HEK293 (cell line): ENCODE data around the gene VASN.

ENCODE experiments used
- BCL11A ChIP-seq: fragments of 450-650 bp; formaldehyde crosslinking; IDR thresholded peaks from 2 replicates; pipeline ENCODE4 v1.5.1; 2016; ENCODE audit warnings: low read depth, missing biosample characterization, missing genetic modification characterization
- GFI1B ChIP-seq: fragments of 450-650 bp; formaldehyde crosslinking; IDR thresholded peaks from 2 replicates; pipeline ENCODE4 v1.5.1; 2016; ENCODE audit warnings: missing biosample characterization, missing genetic modification characterization
- GLI2 ChIP-seq: fragments of 450-650 bp; formaldehyde crosslinking; IDR thresholded peaks from 2 replicates; pipeline ENCODE4; 2017; ENCODE audit warnings: missing biosample characterization, missing genetic modification characterization, low read depth, borderline replicate concordance
- IKZF3 ChIP-seq: fragments of 450-650 bp; IDR thresholded peaks from 2 replicates; pipeline ENCODE4 v1.5.0; 2018; ENCODE audit warnings: missing biosample characterization, mild to moderate bottlenecking, missing genetic modification characterization, moderate library complexity
- MZF1 ChIP-seq: fragments of 450-650 bp; formaldehyde crosslinking; IDR thresholded peaks from 2 replicates; pipeline ENCODE4 v1.5.1; 2017; ENCODE audit warnings: missing biosample characterization, missing genetic modification characterization, borderline replicate concordance
- OSR2 ChIP-seq: fragments of 450-650 bp; formaldehyde crosslinking; IDR thresholded peaks from 2 replicates; pipeline ENCODE4 v1.5.1; 2016; ENCODE audit warnings: missing biosample characterization, missing genetic modification characterization
- SCRT2 ChIP-seq: fragments of 450-650 bp; formaldehyde crosslinking; IDR thresholded peaks from 2 replicates; pipeline ENCODE4 v1.5.1; 2016; ENCODE audit warnings: missing biosample characterization, missing genetic modification characterization
- TRIM28 ChIP-seq: IDR thresholded peaks from 2 replicates; pipeline ENCODE4 v1.6.1; 2011; ENCODE audit warnings: low read length, control low read depth, borderline replicate concordance
- ZBTB20 ChIP-seq: fragments of 450-650 bp; formaldehyde crosslinking; IDR thresholded peaks from 2 replicates; pipeline ENCODE4 v1.5.1; 2016; ENCODE audit warnings: missing biosample characterization, missing genetic modification characterization
- ZBTB21 ChIP-seq: fragments of 450-650 bp; formaldehyde crosslinking; IDR thresholded peaks from 2 replicates; pipeline ENCODE4 v1.5.1; 2017; ENCODE audit warnings: missing biosample characterization, missing genetic modification characterization
- ZBTB48 ChIP-seq: fragments of 450-650 bp; formaldehyde crosslinking; IDR thresholded peaks from 2 replicates; pipeline ENCODE4 v1.5.1; 2016; ENCODE audit warnings: missing biosample characterization, missing genetic modification characterization
- ZBTB7A ChIP-seq: fragments of 450-650 bp; formaldehyde crosslinking; IDR thresholded peaks from 2 replicates; pipeline ENCODE4 v1.5.1; 2016; ENCODE audit warnings: low read depth, missing biosample characterization, missing genetic modification characterization
- ZBTB8A ChIP-seq: fragments of 450-650 bp; formaldehyde crosslinking; IDR thresholded peaks from 2 replicates; pipeline ENCODE4 v1.5.1; 2016; ENCODE audit warnings: missing biosample characterization, missing genetic modification characterization
- ZEB2 ChIP-seq: fragments of 450-650 bp; formaldehyde crosslinking; IDR thresholded peaks from 2 replicates; pipeline ENCODE4 v1.5.1; 2016; ENCODE audit warnings: missing biosample characterization, missing genetic modification characterization
- ZFP3 ChIP-seq: fragments of 450-650 bp; formaldehyde crosslinking; IDR thresholded peaks from 2 replicates; pipeline ENCODE4 v1.5.1; 2016; ENCODE audit warnings: low read depth, missing biosample characterization, missing genetic modification characterization
- ZFP37 ChIP-seq: fragments of 450-650 bp; formaldehyde crosslinking; IDR thresholded peaks from 2 replicates; pipeline ENCODE4 v1.5.1; 2016; ENCODE audit warnings: missing biosample characterization, missing genetic modification characterization
- ZNF140 ChIP-seq: fragments of 450-650 bp; formaldehyde crosslinking; IDR thresholded peaks from 2 replicates; pipeline ENCODE4 v1.5.1; 2016; ENCODE audit warnings: missing biosample characterization, missing genetic modification characterization
- ZNF174 ChIP-seq: fragments of 450-650 bp; formaldehyde crosslinking; IDR thresholded peaks from 2 replicates; pipeline ENCODE4 v1.5.0; 2017; ENCODE audit warnings: missing biosample characterization, mild to moderate bottlenecking, missing genetic modification characterization
- ZNF19 ChIP-seq: fragments of 450-650 bp; formaldehyde crosslinking; IDR thresholded peaks from 2 replicates; pipeline ENCODE4; 2016; ENCODE audit warnings: missing biosample characterization, missing genetic modification characterization, low read depth
- ZNF221 ChIP-seq: fragments of 450-650 bp; formaldehyde crosslinking; IDR thresholded peaks from 2 replicates; pipeline ENCODE4 v1.5.1; 2017; ENCODE audit warnings: missing biosample characterization, missing genetic modification characterization, borderline replicate concordance
- ZNF23 ChIP-seq: fragments of 450-650 bp; formaldehyde crosslinking; IDR thresholded peaks from 2 replicates; pipeline ENCODE4 v1.5.1; 2016; ENCODE audit warnings: missing biosample characterization, missing genetic modification characterization, borderline replicate concordance
- ZNF248 ChIP-seq: fragments of 450-650 bp; formaldehyde crosslinking; IDR thresholded peaks from 2 replicates; pipeline ENCODE4 v1.5.1; 2017; ENCODE audit warnings: missing biosample characterization, missing genetic modification characterization
- ZNF266 ChIP-seq: fragments of 450-650 bp; formaldehyde crosslinking; IDR thresholded peaks from 2 replicates; pipeline ENCODE4 v1.5.1; 2016; ENCODE audit warnings: missing biosample characterization, missing genetic modification characterization, low read depth
- ZNF274 ChIP-seq, 2 experiments: fragments of 200-500 bp in 1 of 2; fragments of 450-650 bp in 1 of 2; sonication (Bioruptor generic) in 1 of 2; formaldehyde crosslinking in 1 of 2; IDR thresholded peaks; 2 replicates each; pipeline versions ENCODE4 v1.5.1 to v1.6.1; 2014 to 2016; ENCODE audit warnings: borderline replicate concordance in 1 of 2, inconsistent platforms in 1 of 2, low read length in 1 of 2, missing biosample characterization in 1 of 2, missing genetic modification characterization in 1 of 2
- ZNF292 ChIP-seq: fragments of 450-650 bp; formaldehyde crosslinking; IDR thresholded peaks from 2 replicates; pipeline ENCODE4 v1.5.1; 2016; ENCODE audit warnings: low read depth, missing biosample characterization, missing genetic modification characterization, borderline replicate concordance
- ZNF341 ChIP-seq: fragments of 450-650 bp; formaldehyde crosslinking; IDR thresholded peaks from 2 replicates; pipeline ENCODE4; 2016; ENCODE audit warnings: low read depth, missing biosample characterization, missing genetic modification characterization
- ZNF362 ChIP-seq: fragments of 450-650 bp; formaldehyde crosslinking; IDR thresholded peaks from 2 replicates; pipeline ENCODE4 v1.5.1; 2016; ENCODE audit warnings: missing biosample characterization, missing genetic modification characterization
- ZNF366 ChIP-seq: fragments of 450-650 bp; formaldehyde crosslinking; conservative IDR thresholded peaks from 2 replicates; pipeline ENCODE4 v1.5.1; 2016; ENCODE audit warnings: missing biosample characterization, missing genetic modification characterization
- ZNF404 ChIP-seq: fragments of 450-650 bp; formaldehyde crosslinking; IDR thresholded peaks from 2 replicates; pipeline ENCODE4 v1.5.1; 2017; ENCODE audit warnings: missing biosample characterization, missing genetic modification characterization
- ZNF416 ChIP-seq: fragments of 450-650 bp; formaldehyde crosslinking; IDR thresholded peaks from 2 replicates; pipeline ENCODE4 v1.5.1; 2016; ENCODE audit warnings: missing biosample characterization, missing genetic modification characterization
- ZNF473 ChIP-seq: fragments of 450-650 bp; formaldehyde crosslinking; IDR thresholded peaks from 2 replicates; pipeline ENCODE4 v1.5.1; 2017; ENCODE audit warnings: missing biosample characterization, missing genetic modification characterization
- ZNF514 ChIP-seq: fragments of 450-650 bp; formaldehyde crosslinking; IDR thresholded peaks from 2 replicates; pipeline ENCODE4 v1.5.1; 2016; ENCODE audit warnings: missing biosample characterization, missing genetic modification characterization
- ZNF558 ChIP-seq: fragments of 450-650 bp; formaldehyde crosslinking; IDR thresholded peaks from 2 replicates; pipeline ENCODE4 v1.5.1; 2016; ENCODE audit warnings: missing biosample characterization, missing genetic modification characterization
- ZNF585B ChIP-seq: fragments of 450-650 bp; formaldehyde crosslinking; IDR thresholded peaks from 2 replicates; pipeline ENCODE4 v1.5.1; 2016; ENCODE audit warnings: missing biosample characterization, missing genetic modification characterization
- ZNF626 ChIP-seq: fragments of 450-650 bp; sonication (Bioruptor Pico); formaldehyde crosslinking; IDR thresholded peaks from 2 replicates; pipeline ENCODE4 v1.5.1; 2018; ENCODE audit warnings: missing biosample characterization, missing genetic modification characterization, inconsistent platforms
- ZNF629 ChIP-seq: fragments of 450-650 bp; formaldehyde crosslinking; IDR thresholded peaks from 2 replicates; pipeline ENCODE4 v1.5.1; 2017; ENCODE audit warnings: missing biosample characterization, missing genetic modification characterization
- ZNF670 ChIP-seq: fragments of 450-650 bp; formaldehyde crosslinking; IDR thresholded peaks from 2 replicates; pipeline ENCODE4 v1.5.1; 2016; ENCODE audit warnings: missing biosample characterization, missing genetic modification characterization, low read depth
- ZNF747 ChIP-seq: fragments of 450-650 bp; formaldehyde crosslinking; IDR thresholded peaks from 2 replicates; pipeline ENCODE4 v1.5.1; 2016; ENCODE audit warnings: missing biosample characterization, missing genetic modification characterization
- ZNF792 ChIP-seq: fragments of 450-650 bp; formaldehyde crosslinking; IDR thresholded peaks from 2 replicates; pipeline ENCODE4 v1.5.1; 2016; ENCODE audit warnings: missing biosample characterization, missing genetic modification characterization
- ZSCAN23 ChIP-seq: fragments of 450-650 bp; formaldehyde crosslinking; IDR thresholded peaks from 2 replicates; pipeline ENCODE4 v1.5.1; 2016; ENCODE audit warnings: missing biosample characterization, missing genetic modification characterization
- TF ChIP-seq, protein P1 (sequence below): fragments of 450-650 bp; formaldehyde crosslinking; IDR thresholded peaks from 2 replicates; pipeline ENCODE4 v1.5.1; 2016; ENCODE audit warnings: missing biosample characterization, missing genetic modification characterization, low read depth
- TF ChIP-seq, protein P2 (sequence below): fragments of 450-650 bp; formaldehyde crosslinking; IDR thresholded peaks from 2 replicates; pipeline ENCODE4 v1.5.1; 2016; ENCODE audit warnings: missing biosample characterization, missing genetic modification characterization

The VASN gene

DNA sequence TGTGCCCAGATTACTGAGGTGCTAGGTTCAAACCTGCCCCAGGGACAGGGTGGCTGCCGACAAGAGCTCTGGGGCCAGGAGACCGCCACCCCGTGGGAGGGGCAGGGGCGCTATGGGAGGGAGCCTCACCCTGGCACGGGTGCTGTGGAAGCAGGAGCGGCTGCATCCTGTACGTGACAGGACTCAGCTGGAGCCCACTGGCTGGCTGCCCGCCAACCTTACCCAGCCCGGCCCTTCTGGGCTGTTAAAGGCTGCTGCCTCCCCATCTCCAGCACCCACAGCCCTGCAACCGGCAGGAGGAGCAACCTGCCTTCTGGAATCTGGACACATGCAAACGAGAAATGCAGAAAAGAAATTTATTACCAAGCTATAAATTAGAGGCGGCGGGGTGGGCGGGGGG, 31.7 kb upstream of the VASN start (continued):
- TF ChIP-seq ZNF174 (tag by site-specific recombination) (no peak), ZNF670 (tag by site-specific recombination) (no peak), ZSCAN23 (tag by site-specific recombination) (no peak), SCRT2 (tag by site-specific recombination) (no peak), ZNF629 (tag by site-specific recombination) (no peak), ZEB2 (tag by site-specific recombination) (no peak), ZNF366 (tag by site-specific recombination) (no peak), ZFP37 (tag by site-specific recombination) (no peak), ZNF747 (tag by site-specific recombination) (no peak), ZNF626 (no peak), ZNF792 (tag by site-specific recombination) (no peak), ZNF341 (tag by site-specific recombination) (peak; percentile 88), ZNF140 (tag by site-specific recombination) (no peak), ZNF558 (tag by site-specific recombination) (no peak), ZBTB48 (tag by site-specific recombination) (no peak), ZFP3 (tag by site-specific recombination) (no peak), ZNF585B (no peak), ZBTB8A (peak; percentile 89), ZNF473 (no peak), ZNF416 (tag by site-specific recombination) (no peak), ZBTB21 (tag by site-specific recombination) (no peak), ZNF404 (no peak), GLI2 (tag by site-specific recombination) (no peak), ZNF221 (tag by site-specific recombination) (no peak), ZNF23 (no peak), ZNF266 (tag by site-specific recombination) (no peak), BCL11A (tag by site-specific recombination) (no peak), ZNF292 (tag by site-specific recombination) (no peak), ZBTB20 (peak; percentile 18; the same call in 1 of the 2 replicates), IKZF3 (peak; percentile 48; the same call in 1 of the 2 replicates), ZNF248 (tag by site-specific recombination) (no peak), OSR2 (tag by site-specific recombination) (peak; percentile 83), ZNF514 (tag by site-specific recombination) (no peak), GFI1B (tag by site-specific recombination) (no peak), TRIM28 (no peak), ZNF362 (tag by site-specific recombination) (no peak), ZNF19 (tag by site-specific recombination) (no peak), ZNF274 (IDR thresholded peaks at IDR 0.05; ENCODE audit: low read length) (no peak), ZNF274 (tag by site-specific recombination; IDR thresholded peaks at IDR 0.05; ENCODE audit: borderline replicate concordance) (no peak), ZBTB7A (tag by site-specific recombination) (no peak), MZF1 (tag by site-specific recombination) (no peak)
- TF ChIP-seq, protein P1, sequence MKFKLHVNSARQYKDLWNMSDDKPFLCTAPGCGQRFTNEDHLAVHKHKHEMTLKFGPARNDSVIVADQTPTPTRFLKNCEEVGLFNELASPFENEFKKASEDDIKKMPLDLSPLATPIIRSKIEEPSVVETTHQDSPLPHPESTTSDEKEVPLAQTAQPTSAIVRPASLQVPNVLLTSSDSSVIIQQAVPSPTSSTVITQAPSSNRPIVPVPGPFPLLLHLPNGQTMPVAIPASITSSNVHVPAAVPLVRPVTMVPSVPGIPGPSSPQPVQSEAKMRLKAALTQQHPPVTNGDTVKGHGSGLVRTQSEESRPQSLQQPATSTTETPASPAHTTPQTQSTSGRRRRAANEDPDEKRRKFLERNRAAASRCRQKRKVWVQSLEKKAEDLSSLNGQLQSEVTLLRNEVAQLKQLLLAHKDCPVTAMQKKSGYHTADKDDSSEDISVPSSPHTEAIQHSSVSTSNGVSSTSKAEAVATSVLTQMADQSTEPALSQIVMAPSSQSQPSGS (tag by site-specific recombination): no peak
- TF ChIP-seq, protein P2, sequence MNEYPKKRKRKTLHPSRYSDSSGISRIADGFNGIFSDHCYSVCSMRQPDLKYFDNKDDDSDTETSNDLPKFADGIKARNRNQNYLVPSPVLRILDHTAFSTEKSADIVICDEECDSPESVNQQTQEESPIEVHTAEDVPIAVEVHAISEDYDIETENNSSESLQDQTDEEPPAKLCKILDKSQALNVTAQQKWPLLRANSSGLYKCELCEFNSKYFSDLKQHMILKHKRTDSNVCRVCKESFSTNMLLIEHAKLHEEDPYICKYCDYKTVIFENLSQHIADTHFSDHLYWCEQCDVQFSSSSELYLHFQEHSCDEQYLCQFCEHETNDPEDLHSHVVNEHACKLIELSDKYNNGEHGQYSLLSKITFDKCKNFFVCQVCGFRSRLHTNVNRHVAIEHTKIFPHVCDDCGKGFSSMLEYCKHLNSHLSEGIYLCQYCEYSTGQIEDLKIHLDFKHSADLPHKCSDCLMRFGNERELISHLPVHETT (tag by site-specific recombination): no peak
